GM19043 (cell line): ENCODE results near the gene AARSD1.
"Not testable (repeated sequence)": the region's sequence is repeated elsewhere in the genome, so short reads cannot be mapped to it uniquely, and the experiment has no call there.

Experiments
- ATAC-seq: cut with Tn5 transposase; IDR thresholded peaks from one replicate; pipeline ENCODE4 v1.9.1; 2021; ENCODE audit warnings: low read depth; ENCODE audit not compliant: unreplicated experiment

The AARSD1 gene

DNA sequence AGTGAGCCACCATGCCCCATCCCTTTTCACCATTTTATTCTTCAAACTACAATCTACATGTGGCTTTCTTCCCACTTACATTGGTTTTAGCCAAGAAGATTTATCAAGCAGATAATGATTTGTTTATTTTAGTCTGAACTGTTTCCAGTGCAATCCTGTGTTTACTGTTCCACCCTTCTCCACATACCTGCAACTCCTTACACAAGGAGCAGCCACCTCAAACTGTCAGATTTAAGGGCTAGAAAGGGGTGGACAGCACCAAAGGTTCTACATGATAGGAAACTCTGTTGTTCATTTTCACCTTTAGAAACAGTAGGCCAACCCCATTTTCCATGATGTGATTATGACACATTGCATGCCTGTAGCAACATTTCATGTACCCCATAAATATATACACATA is 18.0 kb upstream of the AARSD1 start:
- ATAC-seq = no peak

DNA sequence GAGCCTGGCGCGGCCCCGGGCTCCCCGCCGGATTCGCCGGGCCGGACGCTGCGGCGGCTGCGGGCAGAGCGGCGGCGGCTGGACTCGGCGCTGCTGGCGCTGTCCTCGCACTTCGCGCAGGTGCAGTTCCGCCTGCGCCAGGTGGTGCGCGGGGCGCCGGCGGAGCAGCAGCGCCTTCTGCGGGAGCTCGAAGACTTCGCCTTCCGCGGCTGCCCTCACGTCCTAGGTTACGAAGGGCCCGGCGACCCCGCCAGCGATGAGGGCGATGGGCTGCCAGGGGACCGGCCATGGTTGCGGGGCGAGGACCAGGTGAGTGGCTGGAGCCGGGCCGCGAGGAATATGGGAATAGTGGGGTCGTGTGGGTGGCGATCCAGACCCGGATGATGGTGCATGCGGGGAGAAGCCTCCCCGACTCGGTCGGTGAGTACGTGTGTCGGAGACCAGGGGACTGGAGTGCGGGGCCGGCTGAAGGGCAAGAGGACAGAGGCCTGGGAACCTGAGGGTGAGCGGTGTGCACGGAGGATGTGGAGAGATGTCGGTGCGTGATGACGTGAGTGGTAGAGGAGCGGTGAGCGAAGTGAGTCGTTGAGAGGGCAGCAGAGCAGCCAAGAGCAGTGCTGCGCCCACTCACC is 16.6 kb upstream of the AARSD1 start:
- peak; percentile 39 for ATAC-seq

DNA sequence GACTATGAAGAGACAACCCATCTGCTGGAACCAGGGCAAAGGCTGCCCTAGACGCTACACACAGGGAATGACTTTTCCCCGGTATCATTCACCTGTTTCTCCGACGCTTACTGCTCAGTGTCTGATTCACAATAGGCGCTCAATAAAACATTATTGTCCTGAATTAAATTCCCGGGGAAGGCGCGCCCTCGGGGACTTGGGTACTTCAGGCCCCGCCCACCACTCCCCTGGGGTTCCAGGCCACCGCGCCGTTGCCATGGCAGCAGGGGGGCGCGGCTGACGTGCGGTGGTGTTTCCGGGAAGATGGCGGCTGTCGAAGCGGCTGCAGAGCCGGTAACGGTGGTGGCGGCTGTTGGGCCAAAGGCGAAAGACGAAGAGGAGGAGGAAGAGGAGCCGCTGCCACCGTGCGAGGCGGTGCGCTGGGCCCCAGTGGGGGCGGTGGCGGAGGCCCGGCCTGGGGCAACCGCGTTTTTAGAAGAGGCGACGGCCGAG is 16.1 kb upstream of the AARSD1 start, which contains the start of gene RUNDC1:
Gene RUNDC1, plus strand, starts transcription at position 292 of the 492 bp plus-strand sequence. Its CDS starts 12 bp downstream, at position 304.
- peak; percentile 69 for ATAC-seq

DNA sequence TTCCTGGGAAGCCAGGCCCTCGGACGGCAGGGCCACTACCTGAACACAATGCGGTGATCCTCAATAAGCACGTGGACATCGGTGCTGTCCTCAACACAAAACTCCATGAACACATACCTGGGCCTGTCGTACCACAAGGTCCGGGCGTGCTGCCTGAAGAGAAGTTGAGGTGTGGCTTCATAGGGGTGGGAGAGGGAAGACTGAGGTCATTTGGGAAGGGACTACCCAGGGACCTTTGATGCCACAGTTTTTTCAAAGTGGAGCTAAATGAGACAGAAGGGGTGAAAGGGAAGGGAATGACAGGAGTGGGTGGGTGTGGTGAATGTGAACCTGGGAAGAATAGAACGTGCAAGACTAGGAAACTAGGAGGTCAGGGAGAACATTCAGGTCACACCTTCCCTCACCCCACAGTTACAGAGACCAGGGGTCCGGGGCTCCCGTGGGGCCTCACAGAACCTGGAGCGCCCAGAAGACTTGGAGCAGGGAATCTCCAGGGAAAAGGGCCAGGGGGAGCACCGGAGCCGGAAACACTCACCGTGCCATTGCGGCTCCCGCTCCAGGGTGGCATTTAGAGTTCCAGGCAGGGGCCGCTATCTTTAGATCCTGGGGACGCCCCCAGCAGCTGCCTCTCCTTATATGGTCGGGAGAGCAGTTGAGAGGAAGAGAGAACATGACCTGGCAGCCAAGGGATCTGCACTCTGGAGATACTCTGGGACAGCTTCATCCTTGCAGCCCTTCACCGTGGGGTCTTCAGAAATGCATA is 15.4 kb upstream of the AARSD1 start, which contains the start of gene PTGES3L:
Gene PTGES3L, minus strand, starts transcription at position 570 of the 763 bp plus-strand sequence. Its CDS starts 27 bp downstream, at position 543.
- no peak for ATAC-seq

DNA sequence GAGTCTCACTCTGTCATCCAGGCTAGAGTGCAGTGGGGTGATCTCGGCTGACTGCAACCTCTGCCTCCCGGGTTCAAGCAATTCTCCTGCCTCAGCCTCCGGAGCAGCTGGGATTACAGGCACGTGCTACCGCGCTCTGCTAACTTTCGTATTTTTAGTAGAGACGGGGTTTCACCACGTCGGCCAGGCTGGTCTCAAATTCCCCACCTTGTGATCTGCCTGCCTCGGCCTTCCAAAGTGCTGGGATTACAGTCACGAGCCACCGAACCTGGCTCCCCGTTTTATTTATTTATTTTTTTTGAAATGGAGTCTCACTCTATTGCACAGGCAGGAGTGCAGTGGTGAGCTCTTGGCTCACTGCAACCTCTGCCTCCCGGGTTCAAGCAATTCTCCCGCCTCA is 11.4 kb upstream of the AARSD1 start:
- not testable (repeated sequence) for ATAC-seq

DNA sequence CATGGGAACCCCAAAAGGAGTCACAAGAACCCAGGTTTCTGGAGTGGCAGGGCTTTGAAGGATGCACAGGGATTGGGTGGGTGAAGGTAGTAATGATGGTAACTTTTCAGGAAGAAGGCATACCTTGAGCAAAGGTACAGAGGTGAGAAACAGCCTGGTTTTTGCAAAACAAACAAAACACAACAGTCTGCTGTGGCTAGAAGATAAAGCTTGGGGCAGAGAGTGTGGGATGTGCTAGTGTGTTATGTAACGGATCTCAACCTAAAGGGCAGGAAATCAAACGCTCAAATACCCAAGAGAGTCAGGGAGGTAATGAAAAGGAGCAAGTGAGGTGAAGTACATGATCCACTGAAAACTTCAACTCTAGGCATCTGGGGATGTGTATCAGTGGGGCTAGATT is 11.0 kb upstream of the AARSD1 start:
- no peak for ATAC-seq

DNA sequence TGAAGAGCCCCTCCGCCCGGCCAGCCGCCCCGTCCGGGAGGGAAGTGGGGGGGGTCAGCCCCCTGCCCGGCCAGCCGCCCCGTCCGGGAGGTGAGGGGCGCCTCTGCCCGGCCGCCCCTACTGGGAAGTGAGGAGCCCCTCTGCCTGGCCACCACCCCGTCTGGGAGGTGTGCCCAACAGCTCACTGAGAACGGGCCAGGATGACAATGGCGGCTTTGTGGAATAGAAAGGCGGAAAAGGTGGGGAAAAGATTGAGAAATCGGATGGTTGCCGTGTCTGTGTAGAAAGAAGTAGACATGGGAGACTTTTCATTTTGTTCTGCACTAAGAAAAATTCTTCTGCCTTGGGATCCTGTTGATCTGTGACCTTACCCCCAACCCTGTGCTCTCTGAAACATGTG is 9.1 kb upstream of the AARSD1 start:
- ATAC-seq = not testable (repeated sequence)

DNA sequence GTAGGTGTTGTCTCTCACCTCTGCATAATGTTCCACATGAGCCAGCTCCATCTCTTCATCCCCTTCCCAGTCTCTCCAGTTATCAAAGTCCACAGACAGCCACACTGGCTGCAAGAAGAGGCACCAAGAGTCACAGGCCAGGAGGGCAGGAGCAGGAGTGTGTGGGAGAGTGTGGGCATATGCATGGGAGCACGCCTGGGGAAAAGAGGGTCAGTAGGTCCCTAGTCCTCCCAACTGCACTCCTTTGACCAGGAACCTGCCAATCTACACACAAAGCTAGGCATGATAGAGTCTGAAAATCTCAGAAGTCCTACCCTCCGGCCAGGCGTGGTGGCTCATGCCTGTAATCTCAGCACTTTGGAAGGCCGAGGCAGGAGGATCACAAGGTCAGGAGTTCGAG is 7.3 kb upstream of the AARSD1 start:
- no peak for ATAC-seq

DNA sequence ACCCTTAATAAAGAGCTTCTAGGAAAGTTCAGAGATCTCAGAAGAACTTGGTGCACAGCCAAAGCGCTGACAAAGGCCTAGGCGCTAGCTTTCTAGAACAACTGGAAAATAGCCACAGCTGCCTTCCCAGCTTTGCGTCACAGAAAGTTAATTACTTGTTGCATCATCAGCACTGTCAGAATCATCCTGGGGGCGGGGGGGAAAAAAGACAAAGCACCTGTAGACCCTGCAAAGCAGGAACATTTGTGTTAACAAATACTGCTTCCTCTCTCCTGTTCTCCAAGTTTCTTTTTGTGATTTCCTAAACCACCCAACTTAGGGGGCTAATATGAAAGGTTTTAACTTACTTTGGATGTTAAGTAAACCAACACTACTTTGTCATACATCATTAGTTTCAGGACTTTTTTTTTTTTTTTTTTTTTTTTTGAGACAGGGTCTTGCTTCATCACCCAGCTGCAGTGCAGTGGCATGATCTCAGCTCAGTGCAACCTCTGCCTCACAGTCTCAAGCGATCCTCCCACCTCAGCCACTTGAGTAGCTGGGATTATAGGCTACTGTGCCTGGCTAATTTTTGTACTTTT is 4.8 kb upstream of the AARSD1 start:
- ATAC-seq = no peak

DNA sequence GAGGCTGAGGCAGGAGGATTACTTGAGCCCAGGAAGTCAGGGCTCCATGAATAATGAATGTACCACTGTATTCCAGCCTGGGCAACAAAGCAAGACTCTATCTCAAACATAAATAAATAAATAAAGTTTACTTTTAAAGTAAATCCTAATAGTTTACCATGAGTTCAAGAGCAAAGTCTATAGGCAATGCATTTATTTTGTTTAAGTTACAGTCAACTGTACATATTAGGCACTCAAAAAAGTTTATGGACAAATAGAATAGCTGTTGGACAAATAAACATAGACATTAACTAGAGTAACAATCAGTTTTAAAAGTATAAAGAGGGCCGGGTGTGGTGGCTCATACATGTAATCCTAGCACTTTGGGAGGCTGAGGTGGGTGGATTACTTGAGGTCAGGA is 3.7 kb upstream of the AARSD1 start:
- no peak for ATAC-seq

DNA sequence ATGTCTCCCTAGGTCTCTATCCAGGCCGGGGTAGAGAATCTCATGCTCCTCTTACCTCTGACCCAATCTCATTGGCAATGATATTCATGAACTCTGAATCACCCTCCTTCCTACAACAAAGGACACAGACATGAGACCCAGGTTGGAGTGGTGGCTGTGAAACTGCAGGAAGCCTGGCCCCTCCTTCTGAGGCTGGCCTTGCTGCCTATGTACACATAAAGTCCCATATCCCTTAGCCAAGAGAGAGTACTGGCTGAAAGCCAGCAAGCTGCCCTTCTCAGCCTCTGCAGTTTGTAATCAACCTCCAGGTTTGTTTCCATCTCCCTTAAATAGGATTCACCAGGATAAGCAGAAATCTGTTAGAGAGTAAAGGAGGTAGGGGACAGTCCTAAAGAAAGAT is 10.6 kb downstream of the AARSD1 start:
- ATAC-seq = no peak

DNA sequence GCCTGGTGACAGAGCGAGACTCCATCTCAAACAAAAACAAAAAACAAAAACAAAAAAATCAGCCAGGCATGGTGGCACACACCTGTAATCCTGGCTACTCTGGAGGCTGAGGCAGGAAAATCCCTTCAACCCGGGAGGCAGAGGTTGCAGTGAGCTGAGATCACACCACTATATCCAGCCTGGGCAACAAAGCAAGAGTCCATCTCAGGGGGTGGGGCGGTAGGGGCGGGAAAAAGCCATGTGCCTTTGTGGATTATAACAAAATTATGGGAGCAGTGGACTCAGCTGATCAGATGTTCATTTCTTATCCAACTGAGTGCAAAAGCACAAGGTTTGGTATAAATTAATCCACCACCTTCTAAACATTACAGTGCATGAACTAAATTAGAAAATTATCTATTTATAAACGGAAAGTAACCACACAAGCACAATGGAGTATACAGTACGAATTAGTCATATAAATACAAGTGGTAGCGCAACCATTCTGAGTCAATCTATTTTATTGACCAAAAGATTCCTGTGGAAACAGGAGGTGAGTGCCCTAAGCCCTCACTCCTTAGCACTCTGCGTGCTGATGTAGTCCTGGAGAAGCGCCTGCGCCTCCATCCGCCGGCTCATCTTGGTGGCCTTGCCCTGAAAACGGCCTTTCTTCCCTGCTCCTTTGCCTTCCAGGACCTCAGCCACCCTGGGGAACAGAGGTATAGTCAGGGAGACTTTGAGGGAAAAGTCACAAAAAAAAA is 14.0 kb downstream of the AARSD1 start:
- no peak for ATAC-seq

DNA sequence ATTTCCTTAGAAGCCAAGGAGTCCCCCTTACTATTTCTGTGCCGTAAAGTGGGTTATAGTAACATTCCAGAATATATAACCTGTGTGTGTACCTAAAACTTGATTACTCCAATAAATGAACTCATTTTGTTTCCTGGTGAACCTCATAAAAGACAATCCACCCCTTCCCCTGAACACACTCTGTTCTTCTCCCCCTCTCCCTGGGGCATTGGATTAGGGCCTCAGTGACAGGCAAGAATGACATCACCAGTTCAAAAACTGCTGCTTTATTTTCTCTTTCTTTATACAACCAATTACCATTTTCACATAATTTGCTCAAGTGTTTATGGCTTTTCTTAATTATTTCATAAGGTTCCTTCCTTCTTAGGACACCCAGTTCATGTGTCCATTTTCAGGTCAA is 17.4 kb downstream of the AARSD1 start:
- no peak for ATAC-seq

DNA sequence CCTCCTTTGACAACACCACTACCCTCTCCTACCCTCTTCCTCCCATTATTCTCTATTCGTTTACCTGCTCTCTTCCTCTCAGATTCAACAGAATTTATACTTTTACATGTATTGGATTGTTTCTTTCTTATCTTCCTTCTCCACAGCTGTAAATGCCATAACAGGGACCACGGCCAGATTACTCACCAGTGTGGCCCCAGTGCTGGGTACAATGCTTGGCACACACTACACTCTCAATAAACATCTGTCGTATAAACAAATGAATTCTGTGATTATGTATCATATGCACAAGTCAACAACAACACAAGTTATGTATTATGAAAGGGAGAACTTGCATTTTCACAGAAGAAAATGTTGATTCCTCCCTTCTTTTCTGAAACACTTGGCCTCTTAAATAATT is 20.0 kb downstream of the AARSD1 start:
- no peak for ATAC-seq

DNA sequence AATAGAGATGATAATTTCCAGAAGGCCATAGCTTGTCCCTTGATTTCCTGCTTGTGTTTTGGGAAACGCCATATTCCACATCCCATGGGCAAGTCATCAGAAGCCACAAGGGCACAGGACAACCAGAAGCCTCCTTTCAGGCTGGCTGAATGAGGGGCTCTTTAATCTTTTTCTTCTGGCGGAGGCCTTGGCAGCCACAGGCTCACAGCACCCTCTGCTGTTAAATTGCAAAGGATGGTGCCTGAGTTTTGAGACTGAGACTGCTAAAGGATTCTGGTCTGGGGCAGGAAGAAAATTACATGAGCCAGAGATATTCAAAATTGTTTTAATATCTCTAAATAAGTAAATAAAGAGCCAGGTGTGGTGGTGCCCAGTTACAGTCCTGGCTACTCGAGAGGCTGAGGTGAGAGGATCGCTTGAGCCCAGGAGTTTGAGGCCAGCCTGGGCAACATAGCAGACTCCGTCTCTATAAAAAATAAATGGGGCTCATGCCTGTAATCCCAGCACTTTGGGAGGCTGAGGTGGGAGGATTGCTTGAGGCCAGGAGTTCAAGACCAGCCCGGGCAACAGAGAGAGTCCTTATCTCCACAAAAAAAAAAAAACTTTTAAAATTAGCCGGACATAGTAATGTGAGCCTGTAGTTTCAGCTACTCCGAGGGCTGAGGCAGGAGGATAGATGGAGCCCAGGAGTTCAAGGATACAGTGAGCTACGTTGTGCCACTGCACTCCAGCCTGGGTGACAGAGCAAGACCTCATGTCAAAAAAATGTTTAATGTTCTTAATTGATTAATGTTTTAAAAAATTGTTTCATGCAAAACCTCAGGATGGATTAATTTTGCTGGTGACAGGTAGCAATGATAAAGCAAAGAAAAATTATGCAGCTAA is 26.3 kb downstream of the AARSD1 start:
- no peak for ATAC-seq

DNA sequence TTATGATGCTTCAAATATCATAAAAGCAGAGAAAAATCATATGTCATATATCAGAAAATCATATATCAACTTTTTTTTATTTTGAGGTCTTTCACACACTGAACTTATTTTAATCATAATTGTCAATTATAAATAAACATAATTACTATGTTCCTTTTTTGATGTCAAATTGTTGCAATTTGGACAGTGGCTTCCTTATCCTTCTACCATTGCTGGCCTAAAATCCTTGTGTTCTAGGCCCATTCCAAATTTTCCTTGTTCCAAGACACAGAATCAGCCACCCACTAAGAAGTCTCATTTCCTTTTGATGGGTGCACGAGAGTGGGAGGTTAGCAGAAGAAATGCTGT is 34.8 kb downstream of the AARSD1 start:
- ATAC-seq = no peak

DNA sequence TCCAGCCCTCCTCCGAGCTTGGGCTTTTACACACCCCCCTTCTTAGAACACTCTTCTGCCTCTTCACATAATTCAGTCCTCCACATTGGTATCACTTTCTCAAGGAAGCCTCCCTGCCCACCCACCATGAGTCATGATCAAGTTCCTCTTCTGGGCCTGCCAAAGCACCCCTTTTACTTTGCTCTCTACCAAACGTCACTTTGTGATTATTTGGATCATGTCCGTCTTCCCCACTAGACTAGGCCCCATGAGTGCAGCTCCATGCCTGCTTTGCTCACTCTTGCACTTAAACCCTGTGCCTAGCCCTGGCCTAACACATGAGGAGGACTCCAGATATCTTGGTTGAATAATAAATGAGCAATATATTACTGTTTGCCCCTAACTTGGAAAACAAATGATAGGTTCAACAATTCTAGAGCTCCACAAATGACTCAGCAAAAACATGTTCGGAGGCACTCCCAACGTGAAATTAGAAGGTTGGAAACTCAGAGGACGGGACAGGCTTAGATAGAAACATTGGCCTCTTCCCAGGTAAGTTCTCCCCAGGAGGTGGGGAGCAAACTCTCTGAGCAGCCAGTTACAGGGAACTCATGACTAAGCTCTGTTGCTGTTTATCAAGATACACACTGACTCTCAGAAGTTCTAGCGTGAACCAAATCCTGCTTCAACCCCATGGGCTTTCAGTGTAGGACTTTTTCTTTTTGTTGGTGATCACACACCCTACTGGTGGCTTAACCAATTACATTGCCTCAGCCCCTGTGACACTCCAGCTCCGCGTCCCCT is 35.3 kb downstream of the AARSD1 start:
- peak; percentile 51 for ATAC-seq

DNA sequence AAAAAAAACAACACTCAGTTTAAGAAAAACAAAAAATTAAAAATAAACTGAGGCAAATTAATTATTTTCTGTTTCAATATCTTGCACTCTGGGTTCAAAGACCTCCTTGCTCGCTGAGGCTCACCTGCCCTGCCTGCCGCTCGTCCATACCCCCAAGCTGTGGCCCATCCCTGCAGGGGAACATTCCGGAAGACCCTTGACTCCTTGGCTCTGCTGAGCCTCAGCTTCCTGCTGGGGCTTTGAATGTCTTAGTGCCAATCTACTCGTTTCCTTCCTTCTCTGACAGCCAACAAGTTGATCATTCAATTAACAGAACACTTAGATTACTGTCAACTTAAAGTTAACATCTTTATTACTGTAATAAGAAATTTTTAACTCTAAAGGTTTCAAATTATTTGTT is 39.4 kb downstream of the AARSD1 start:
- no peak for ATAC-seq

DNA sequence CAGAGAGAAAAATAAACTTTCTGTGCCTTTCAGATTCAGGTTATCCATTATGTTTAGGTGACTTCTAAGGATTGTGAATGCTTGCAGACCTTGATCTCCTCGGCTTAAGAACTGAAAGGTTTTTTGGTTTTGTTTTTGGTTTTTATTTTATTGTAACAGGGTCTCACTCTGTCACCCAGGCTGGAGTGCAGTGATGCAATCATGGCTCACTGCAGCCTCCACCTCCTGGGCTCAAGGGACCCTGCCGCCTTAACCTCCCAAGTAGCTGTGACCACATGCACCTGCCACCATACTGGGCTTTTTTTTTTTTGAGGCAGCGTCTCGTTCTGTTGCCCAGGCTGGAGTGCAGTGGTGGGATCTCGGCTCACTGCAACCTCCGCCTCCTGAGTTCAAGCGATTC is 40.8 kb downstream of the AARSD1 start:
- ATAC-seq = not testable (repeated sequence)
